Nephron progenitor cell (in vitro differentiated cells): ENCODE data around the gene TNFRSF11A.

Source experiments
- DNase-seq: peaks from one replicate; pipeline ENCODE4 v3.0.0; 2021
- H3K27ac Mint-ChIP-seq: 2 replicates; pipeline ENCODE4 v1.8.0; 2021; ENCODE audit warnings: mild to moderate bottlenecking, moderate library complexity, mixed read lengths
- H3K27me3 Mint-ChIP-seq: 2 replicates; pipeline ENCODE4 v1.8.0; 2021; ENCODE audit warnings: mild to moderate bottlenecking, low read depth, mixed read lengths; ENCODE audit not compliant: poor library complexity
- H3K36me3 Mint-ChIP-seq: 2 replicates; pipeline ENCODE4 v1.8.0; 2021; ENCODE audit warnings: low read depth, mixed read lengths
- H3K4me1 Mint-ChIP-seq: 2 replicates; pipeline ENCODE4 v1.8.0; 2021; ENCODE audit warnings: mixed read lengths
- H3K4me3 Mint-ChIP-seq: 2 replicates; pipeline ENCODE4 v1.8.0; 2021; ENCODE audit warnings: mild to moderate bottlenecking, moderate library complexity, mixed read lengths
- H3K9me3 Mint-ChIP-seq: 2 replicates; pipeline ENCODE4 v1.8.0; 2021; ENCODE audit warnings: mild to moderate bottlenecking, moderate library complexity, mixed read lengths
- TF ChIP-seq, protein P1 (sequence below): fragments of 200-600 bp; sonication (generic); IDR thresholded peaks from 2 replicates; pipeline ENCODE4 v1.5.0; 2021; ENCODE audit warnings: antibody characterized with exemption

TNFRSF11A gene

DNA sequence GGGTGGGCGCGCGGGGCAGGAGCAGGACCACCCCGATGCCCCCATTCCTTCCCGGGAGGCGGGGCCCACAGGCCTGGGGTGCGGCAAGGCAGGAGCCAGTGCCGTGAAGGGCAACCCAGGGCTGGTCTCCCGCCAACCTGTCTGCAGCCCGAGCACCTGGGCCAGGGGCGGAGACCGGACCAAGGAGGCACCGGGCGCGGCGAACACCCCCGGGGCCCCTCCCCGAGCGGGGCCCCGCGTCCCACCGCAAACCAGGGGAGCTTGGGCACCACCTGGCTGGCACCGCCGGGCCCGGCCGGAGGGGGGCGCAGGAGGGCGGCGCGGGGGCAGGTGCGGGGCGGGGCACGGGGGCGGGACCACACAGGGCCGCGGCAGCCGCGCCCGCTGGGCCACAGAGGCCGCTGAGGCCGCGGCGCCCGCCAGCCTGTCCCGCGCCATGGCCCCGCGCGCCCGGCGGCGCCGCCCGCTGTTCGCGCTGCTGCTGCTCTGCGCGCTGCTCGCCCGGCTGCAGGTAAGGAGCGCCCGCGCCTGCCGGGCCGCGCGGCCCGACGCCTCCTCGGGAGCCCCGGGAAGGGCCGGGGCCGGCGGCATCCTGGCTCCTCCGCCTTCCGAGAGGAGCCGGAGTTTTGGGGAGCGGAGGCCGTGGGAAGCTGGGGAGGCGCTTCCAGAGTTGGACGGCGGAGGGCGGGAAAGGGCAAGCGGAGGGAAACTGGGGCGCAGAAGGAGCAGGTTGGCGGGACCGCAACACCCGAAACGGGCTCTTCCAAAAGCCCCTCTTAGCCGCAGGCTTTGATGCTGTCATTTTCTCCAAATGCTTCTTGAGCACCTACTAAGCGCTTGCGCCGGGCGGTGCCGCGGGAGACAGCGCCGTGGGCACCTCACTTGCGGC is at the start of gene TNFRSF11A:
TSS of gene TNFRSF11A (plus strand) at position 394 of the 889 bp plus-strand sequence. CDS start at position 437, 43 bp downstream.
- peak; percentile 70 for DNase-seq
- Mint-ChIP-seq H3K4me1 (peaks cover 48% of the 10 kb centered on the region), H3K36me3 (no peaks in the 10 kb centered on the region), H3K4me3 (peak within 1 kb of the TSS; percentile 86), H3K27ac (no peak within 1 kb of the TSS), H3K27me3 (peaks cover 55% of the 10 kb centered on the region), H3K9me3 (peaks cover under 1% of the 10 kb centered on the region)
- TF ChIP-seq, protein P1, sequence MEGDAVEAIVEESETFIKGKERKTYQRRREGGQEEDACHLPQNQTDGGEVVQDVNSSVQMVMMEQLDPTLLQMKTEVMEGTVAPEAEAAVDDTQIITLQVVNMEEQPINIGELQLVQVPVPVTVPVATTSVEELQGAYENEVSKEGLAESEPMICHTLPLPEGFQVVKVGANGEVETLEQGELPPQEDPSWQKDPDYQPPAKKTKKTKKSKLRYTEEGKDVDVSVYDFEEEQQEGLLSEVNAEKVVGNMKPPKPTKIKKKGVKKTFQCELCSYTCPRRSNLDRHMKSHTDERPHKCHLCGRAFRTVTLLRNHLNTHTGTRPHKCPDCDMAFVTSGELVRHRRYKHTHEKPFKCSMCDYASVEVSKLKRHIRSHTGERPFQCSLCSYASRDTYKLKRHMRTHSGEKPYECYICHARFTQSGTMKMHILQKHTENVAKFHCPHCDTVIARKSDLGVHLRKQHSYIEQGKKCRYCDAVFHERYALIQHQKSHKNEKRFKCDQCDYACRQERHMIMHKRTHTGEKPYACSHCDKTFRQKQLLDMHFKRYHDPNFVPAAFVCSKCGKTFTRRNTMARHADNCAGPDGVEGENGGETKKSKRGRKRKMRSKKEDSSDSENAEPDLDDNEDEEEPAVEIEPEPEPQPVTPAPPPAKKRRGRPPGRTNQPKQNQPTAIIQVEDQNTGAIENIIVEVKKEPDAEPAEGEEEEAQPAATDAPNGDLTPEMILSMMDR = peak; percentile 29

GRCh38 chr18:62277045-62277444 is 48.1 kb upstream of the TNFRSF11A start:
- Mint-ChIP-seq H3K9me3 (no peaks in the 10 kb centered on the region), H3K27ac (no peak overlapping the region), H3K4me3 (no peak overlapping the region), H3K36me3 (peaks cover 11% of the 10 kb centered on the region), H3K27me3 (no peaks in the 10 kb centered on the region), H3K4me1 (no peaks in the 10 kb centered on the region)
- TF ChIP-seq, protein P1 = no peak
- no peak for DNase-seq

DNA sequence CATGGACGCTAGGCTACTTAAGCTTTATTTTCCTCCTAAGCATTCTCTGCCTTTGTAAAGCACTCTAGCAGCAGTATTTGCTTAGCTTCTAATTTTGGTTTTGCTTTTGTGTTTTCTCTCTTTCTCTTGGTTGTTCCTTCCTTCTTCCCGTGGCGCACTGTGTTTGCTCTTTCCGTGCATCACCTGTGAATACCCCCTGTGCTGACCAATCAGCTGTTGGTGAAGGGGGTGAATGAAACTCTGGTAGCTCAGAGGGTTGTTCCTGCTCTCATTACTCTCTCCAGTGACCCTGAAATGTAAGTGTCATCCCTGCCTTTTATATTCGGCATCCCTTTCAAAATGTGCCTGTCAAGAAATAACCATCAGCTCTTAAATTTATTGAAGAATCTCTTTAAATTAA is 45.5 kb upstream of the TNFRSF11A start:
- H3K27me3 Mint-ChIP-seq = no peaks in the 10 kb centered on the region
- no peak overlapping the region for H3K27ac Mint-ChIP-seq
- no peak for DNase-seq
- peaks cover 26% of the 10 kb centered on the region for H3K36me3 Mint-ChIP-seq
- TF ChIP-seq, protein P1 = no peak
- no peaks in the 10 kb centered on the region for H3K9me3 Mint-ChIP-seq
- H3K4me3 Mint-ChIP-seq = no peak overlapping the region
- no peaks in the 10 kb centered on the region for H3K4me1 Mint-ChIP-seq

DNA sequence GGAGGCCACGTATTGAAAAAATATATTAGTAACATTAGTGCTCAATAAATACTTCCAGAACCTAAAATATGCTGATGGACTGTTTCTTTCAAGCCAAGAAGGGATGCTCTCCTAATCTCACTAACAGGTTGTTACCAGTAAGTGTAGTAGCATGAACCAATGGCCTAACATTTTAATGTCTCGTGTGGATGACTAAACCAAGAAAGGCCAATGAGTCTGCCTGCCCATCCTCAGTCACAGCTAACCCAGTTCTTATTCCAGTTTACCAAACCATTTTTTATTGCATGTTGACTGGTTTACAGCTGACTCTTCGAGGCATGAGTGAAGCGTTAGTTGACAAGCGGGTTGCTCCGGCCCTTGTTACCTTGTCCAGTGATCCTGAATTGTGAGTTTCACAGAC is 45.1 kb upstream of the TNFRSF11A start:
- no peak for DNase-seq
- Mint-ChIP-seq H3K36me3 (peaks cover 31% of the 10 kb centered on the region), H3K27me3 (no peaks in the 10 kb centered on the region)

GRCh38 chr18:62280786-62281185 is 44.3 kb upstream of the TNFRSF11A start:
- Mint-ChIP-seq H3K36me3 (peaks cover 37% of the 10 kb centered on the region), H3K27me3 (no peaks in the 10 kb centered on the region), H3K9me3 (no peaks in the 10 kb centered on the region), H3K27ac (no peak overlapping the region), H3K4me1 (no peaks in the 10 kb centered on the region), H3K4me3 (no peak overlapping the region)
- no peak for DNase-seq
- TF ChIP-seq, protein P1 = no peak

More for the DNA sequence above, 45.1 kb upstream of the TNFRSF11A start:
- Mint-ChIP-seq H3K4me1 (no peaks in the 10 kb centered on the region), H3K27ac (no peak overlapping the region), H3K9me3 (no peaks in the 10 kb centered on the region), H3K4me3 (no peak overlapping the region)
- TF ChIP-seq, protein P1 = no peak

- Mint-ChIP-seq H3K27me3 (no peaks in the 10 kb centered on the region), H3K4me1 (no peaks in the 10 kb centered on the region), H3K4me3 (no peak overlapping the region), H3K36me3 (peaks cover 35% of the 10 kb centered on the region), H3K9me3 (no peaks in the 10 kb centered on the region), H3K27ac (no peak overlapping the region)
- no peak for DNase-seq
- TF ChIP-seq, protein P1 = no peak
Measured at GRCh38 chr18:62281684-62282083, 43.4 kb upstream of the TNFRSF11A start.
